ENCODE results near the gene OR5AR1. TPM values are rescaled to one million over a fixed set of nuclear protein-coding genes. Genes with fewer than 3 reads are reported as not detected.

OR5AR1 gene
- total RNA-seq (not detected), polyA plus RNA-seq (not detected)
- long read RNA-seq, donor 1: 0 reads
- long read RNA-seq, donor 2: 0 reads

GRCh38 chr11:56663386-56663785 lies at the start of gene OR5AR1:
Gene OR5AR1, plus strand, starts transcription at chr11:56663686. Its CDS starts 0 bp downstream, at chr11:56663686.
- no peaks in the 10 kb centered on the region for H3K9me3 ChIP-seq
- no peaks in the 10 kb centered on the region for H3K4me1 ChIP-seq
- no peaks in the 10 kb centered on the region for H3K36me3 ChIP-seq
- no peak for TF ChIP-seq POLR2A (IDR thresholded peaks at IDR 0.05)
- no peak for TF ChIP-seq POLR2AphosphoS5 (IDR thresholded peaks at IDR 0.05)
- TF ChIP-seq CTCF (IDR thresholded peaks at IDR 0.05 in 8 of 11, conservative IDR thresholded peaks at IDR 0.05 in 3 of 11): no peak
- DNase-seq: no peak
- no peaks in the 10 kb centered on the region for H3K27me3 ChIP-seq (replicated peaks in 1 of 7)
- intact Hi-C loops (cut with DNase I; ENCODE audit: low total_unique reads): no loop called here
- H3K27ac ChIP-seq: no peak within 1 kb of the TSS
- no peak within 1 kb of the TSS for H3K4me3 ChIP-seq
- WGBS, 5 donors: 72 to 82% (median 73%) methylated on average over 2 of the region's 2 CpGs

GRCh38 chr11:56624661-56625110 lies 38.8 kb upstream of the OR5AR1 start:
- Histone ChIP-seq H3K4me3 (no peak overlapping the region), H3K9me3 (no peaks in the 10 kb centered on the region), H3K27ac (no peak overlapping the region), H3K4me1 (no peaks in the 10 kb centered on the region), H3K36me3 (no peaks in the 10 kb centered on the region), H3K27me3 (replicated peaks in 1 of 7) (no peaks in the 10 kb centered on the region)
- DNase-seq: no peak
- 4 to 13% (median 8%) methylated on average over 3 of the region's 3 CpGs for WGBS, 5 donors
- TF ChIP-seq POLR2A (IDR thresholded peaks at IDR 0.05): no peak
- TF ChIP-seq CTCF (IDR thresholded peaks at IDR 0.05 in 8 of 11, conservative IDR thresholded peaks at IDR 0.05 in 3 of 11): peak in 6 of 11 experiments; percentile 12 to 41 (median 32)
- TF ChIP-seq POLR2AphosphoS5 (IDR thresholded peaks at IDR 0.05): no peak
- intact Hi-C loops (cut with DNase I; ENCODE audit: low total_unique reads): no loop called here

- TF ChIP-seq POLR2AphosphoS5 (IDR thresholded peaks at IDR 0.05): no peak
- no peak for TF ChIP-seq CTCF (IDR thresholded peaks at IDR 0.05 in 8 of 11, conservative IDR thresholded peaks at IDR 0.05 in 3 of 11)
- TF ChIP-seq POLR2A (IDR thresholded peaks at IDR 0.05): no peak
- no peak for DNase-seq
- Histone ChIP-seq H3K27me3 (replicated peaks in 1 of 7) (no peaks in the 10 kb centered on the region), H3K27ac (no peak overlapping the region), H3K36me3 (no peaks in the 10 kb centered on the region), H3K4me1 (no peaks in the 10 kb centered on the region), H3K9me3 (no peaks in the 10 kb centered on the region), H3K4me3 (no peak overlapping the region)
- WGBS, 5 donors: 45 to 66% (median 52%) methylated on average over 2 of the region's 2 CpGs
- intact Hi-C loops (cut with DNase I; ENCODE audit: low total_unique reads): no loop called here
Measured at GRCh38 chr11:56625946-56626345, 37.5 kb upstream of the OR5AR1 start.

- WGBS, 5 donors: 72 to 82% (median 78%) methylated on average over 2 of the region's 2 CpGs
- H3K27ac ChIP-seq: no peak overlapping the region
- no peaks in the 10 kb centered on the region for H3K9me3 ChIP-seq
- no peak for DNase-seq
- TF ChIP-seq POLR2AphosphoS5 (IDR thresholded peaks at IDR 0.05): no peak
- no peak for TF ChIP-seq CTCF (IDR thresholded peaks at IDR 0.05 in 8 of 11, conservative IDR thresholded peaks at IDR 0.05 in 3 of 11)
- TF ChIP-seq POLR2A (IDR thresholded peaks at IDR 0.05): no peak
- intact Hi-C loops (cut with DNase I; ENCODE audit: low total_unique reads): no loop called here
- no peaks in the 10 kb centered on the region for H3K36me3 ChIP-seq
- no peak overlapping the region for H3K4me3 ChIP-seq
- H3K4me1 ChIP-seq: no peaks in the 10 kb centered on the region
- no peaks in the 10 kb centered on the region for H3K27me3 ChIP-seq (replicated peaks in 1 of 7)
Measured at GRCh38 chr11:56632329-56632728, 31.2 kb upstream of the OR5AR1 start.
